Measurements from ENCODE around the gene SRSF8.
"Not testable (repeated sequence)": the region's sequence is repeated elsewhere in the genome, so short reads cannot be mapped to it uniquely, and the experiment has no call there.

The SRSF8 gene

DNA sequence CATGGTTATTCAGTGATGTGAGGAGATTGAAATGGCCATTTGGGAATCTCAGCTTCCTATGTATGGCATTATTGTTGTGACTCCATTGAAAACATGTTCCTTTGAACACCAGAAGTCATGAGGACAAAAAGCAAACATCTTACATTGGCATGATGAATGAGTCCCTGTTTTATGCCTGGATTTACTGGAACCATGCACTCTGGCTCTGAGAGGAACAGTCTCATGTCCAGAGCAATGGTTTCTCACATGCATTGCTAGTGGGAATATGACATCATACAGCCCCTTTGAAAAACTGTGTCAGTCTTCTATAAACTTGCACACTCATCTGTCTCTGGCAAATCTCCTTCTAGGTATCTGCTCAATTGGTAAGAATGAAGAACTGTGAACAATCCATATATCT, 20.9 kb upstream of the SRSF8 start:
- TF ChIP-seq TAF1 (IDR thresholded peaks at IDR 0.05; ENCODE audit: low read depth, low read length) = no peak
- no peak for TF ChIP-seq PAX5 (IDR thresholded peaks at IDR 0.05; ENCODE audit: insufficient read depth, low read length, severe bottlenecking)
- no peak for TF ChIP-seq SPI1 (IDR thresholded peaks at IDR 0.05; ENCODE audit: low read depth, low read length)
- TF ChIP-seq POLR2A (IDR thresholded peaks at IDR 0.05; ENCODE audit: low read depth, low read length) = no peak
- no peak for TF ChIP-seq POU2F2 (IDR thresholded peaks at IDR 0.05; ENCODE audit: low read depth, low read length)
- TF ChIP-seq POLR2AphosphoS5 (IDR thresholded peaks at IDR 0.05; ENCODE audit: low read depth, low read length) = no peak
- DNase-seq (ENCODE audit: insufficient read length, low spot score) (no peak), FAIRE-seq (no peak)

DNA sequence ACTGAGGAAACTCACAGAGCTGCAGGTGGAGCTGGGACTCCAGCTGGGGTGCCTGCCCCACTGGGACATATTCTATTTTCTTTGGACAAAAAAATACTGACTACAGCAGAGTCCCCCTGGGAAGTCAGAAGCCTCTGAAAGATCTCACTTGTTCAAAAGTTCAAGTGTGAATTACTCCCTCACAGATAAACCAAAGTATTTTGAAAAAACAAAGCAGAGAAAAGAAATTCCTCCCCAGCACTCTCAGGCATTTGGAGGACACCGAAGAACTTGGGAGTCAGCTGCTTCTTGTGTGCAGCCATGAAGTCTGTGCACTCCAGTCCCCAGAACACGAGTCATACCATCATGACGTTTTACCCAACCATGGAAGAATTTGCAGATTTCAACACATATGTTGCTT, 17.6 kb upstream of the SRSF8 start, which contains the start of gene KDM4F:
KDM4F (plus strand) TSS at position 301 of the 400 bp plus-strand sequence.
- FAIRE-seq = peak; percentile 79
- DNase-seq (ENCODE audit: insufficient read length, low spot score) = not testable (repeated sequence)

DNA sequence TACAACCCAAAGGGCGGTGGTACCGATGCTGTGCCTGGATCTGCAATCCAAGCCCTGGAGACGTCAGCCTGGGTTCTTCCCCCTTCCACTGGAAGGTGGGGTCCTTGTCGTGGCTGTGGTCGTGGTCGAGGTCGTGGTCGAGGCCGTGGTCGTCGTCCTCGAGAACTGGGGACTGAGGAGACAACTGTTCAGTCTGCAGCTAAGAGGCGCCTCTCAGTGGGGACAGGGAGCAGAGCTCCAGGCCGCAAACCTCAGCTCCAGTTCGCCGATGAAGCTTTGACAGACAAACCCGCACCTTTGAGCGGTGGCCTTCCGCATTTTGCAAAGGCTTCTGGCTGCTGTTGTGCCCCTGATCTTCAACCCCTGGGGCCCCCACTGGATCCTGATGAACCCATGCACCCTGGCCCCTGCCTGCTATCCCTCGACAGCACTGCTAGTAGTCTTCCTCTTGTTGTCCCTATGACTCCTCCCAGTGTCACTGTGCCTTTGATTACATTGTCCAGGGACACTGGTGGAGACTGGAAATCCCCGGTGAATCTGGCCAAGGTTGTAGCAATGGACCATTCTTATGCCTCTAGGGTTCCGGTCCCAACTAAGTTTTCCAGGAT, 16.0 kb upstream of the SRSF8 start:
- DNase-seq (ENCODE audit: insufficient read length, low spot score) (no peak), FAIRE-seq (no peak)
- TF ChIP-seq TAF1 (IDR thresholded peaks at IDR 0.05; ENCODE audit: low read depth, low read length) = no peak
- no peak for TF ChIP-seq POLR2A (IDR thresholded peaks at IDR 0.05; ENCODE audit: low read depth, low read length)
- no peak for TF ChIP-seq POU2F2 (IDR thresholded peaks at IDR 0.05; ENCODE audit: low read depth, low read length)
- no peak for TF ChIP-seq POLR2AphosphoS5 (IDR thresholded peaks at IDR 0.05; ENCODE audit: low read depth, low read length)
- TF ChIP-seq SPI1 (IDR thresholded peaks at IDR 0.05; ENCODE audit: low read depth, low read length) = no peak
- no peak for TF ChIP-seq PAX5 (IDR thresholded peaks at IDR 0.05; ENCODE audit: insufficient read depth, low read length, severe bottlenecking)

DNA sequence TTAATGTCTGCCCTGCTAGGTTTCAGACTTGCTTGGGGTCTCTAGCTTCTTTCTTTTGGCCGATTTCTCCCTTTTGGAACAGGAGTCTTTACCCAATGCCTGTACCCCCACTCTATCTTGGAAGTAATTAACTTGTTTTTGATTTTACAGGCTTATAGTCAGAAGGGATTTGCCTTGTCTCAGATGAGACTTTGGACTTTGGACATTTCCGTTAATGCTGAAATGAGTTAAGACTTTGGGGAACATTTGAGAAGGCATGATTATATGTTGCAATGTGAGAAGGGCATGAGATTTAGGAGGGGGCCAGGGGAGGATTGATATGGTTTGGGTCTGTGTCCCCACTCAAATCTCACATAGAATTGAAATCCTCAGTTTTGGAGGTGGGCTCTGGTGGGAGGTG, 12.4 kb upstream of the SRSF8 start:
- no peak for FAIRE-seq
- DNase-seq (ENCODE audit: insufficient read length, low spot score) = no peak
- no peak for TF ChIP-seq SPI1 (IDR thresholded peaks at IDR 0.05; ENCODE audit: low read depth, low read length)

DNA sequence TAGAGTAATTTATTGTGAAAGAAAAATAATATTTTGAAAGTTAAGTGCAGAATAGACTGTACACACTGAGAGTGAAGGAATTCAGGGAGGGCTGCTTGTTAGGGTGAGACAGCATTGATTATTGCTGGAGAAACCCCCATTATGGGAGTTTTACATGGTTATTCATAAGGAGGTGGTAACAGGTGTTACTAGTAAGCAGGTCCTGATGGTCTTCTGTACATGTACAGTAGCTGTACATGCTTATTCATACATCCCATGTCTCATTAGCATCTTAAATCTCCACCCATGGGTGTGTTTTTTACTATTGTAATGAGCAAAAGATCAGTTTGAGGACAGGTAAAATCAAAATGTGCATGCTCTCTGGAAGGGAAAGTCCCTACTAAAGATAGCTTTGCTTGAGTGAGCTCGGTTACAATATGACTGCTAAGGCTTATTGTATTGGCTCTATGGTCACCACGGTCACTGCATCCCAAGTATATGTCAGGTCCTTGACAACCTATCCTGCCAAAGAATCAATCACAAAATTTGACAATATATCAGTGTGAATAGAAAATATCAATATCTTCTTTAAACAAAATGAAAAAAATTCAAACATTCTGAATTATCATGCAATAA, 11.3 kb upstream of the SRSF8 start:
- FAIRE-seq = peak; percentile 87
- DNase-seq (ENCODE audit: insufficient read length, low spot score) = no peak
- no peak for TF ChIP-seq POLR2AphosphoS5 (IDR thresholded peaks at IDR 0.05; ENCODE audit: low read depth, low read length)
- peak; percentile 42 for TF ChIP-seq PAX5 (IDR thresholded peaks at IDR 0.05; ENCODE audit: insufficient read depth, low read length, severe bottlenecking)

- DNase-seq (ENCODE audit: insufficient read length, low spot score) = no peak
- FAIRE-seq = no peak
- no peak for TF ChIP-seq POLR2A (IDR thresholded peaks at IDR 0.05; ENCODE audit: low read depth, low read length)
Observed at GRCh38 chr11:95057959-95058358, 8.8 kb upstream of the SRSF8 start.

DNA sequence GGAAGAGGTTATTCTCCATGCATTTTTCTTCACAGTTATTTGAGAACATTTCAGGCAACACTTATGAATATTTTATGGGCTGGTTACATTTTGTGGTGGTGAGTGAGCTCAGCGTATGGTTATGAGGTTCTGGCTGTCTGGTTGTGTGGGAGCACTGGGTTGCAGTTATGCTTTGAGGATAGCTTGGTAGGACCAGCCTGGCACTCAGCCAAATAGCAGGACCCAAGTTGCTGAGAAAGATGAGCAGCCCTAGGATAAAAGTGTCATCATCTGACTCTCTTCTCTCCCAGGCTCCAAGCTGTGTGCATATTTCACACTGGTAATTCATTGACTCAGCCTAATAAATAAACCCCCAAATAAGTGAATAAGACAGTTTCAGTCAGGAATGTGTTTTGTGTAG, 8.1 kb upstream of the SRSF8 start:
- no peak for DNase-seq (ENCODE audit: insufficient read length, low spot score)
- no peak for FAIRE-seq
- no peak for TF ChIP-seq PAX5 (IDR thresholded peaks at IDR 0.05; ENCODE audit: insufficient read depth, low read length, severe bottlenecking)
- no peak for TF ChIP-seq POU2F2 (IDR thresholded peaks at IDR 0.05; ENCODE audit: low read depth, low read length)
- TF ChIP-seq SPI1 (IDR thresholded peaks at IDR 0.05; ENCODE audit: low read depth, low read length) = no peak
- no peak for TF ChIP-seq POLR2AphosphoS5 (IDR thresholded peaks at IDR 0.05; ENCODE audit: low read depth, low read length)
- TF ChIP-seq POLR2A (IDR thresholded peaks at IDR 0.05; ENCODE audit: low read depth, low read length) = no peak
- no peak for TF ChIP-seq TAF1 (IDR thresholded peaks at IDR 0.05; ENCODE audit: low read depth, low read length)

DNA sequence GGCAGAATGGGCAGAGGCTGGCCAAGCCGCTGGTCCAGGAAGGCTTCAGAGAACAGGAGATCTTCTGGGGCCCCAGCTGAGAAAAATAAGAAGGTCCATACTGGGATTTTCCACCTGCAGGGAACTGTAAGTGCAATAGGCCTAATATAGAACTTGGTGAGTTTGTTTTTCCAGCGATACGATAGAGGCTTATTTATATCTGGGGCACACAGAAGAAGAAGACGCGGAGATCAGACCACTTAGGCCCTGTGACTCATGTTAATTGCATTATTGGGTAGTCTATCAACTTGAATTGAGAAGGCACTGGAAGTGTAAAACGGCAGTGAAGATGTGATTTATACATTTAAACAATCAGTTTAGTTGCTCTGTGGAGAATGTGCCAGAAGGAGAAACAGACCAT, 7.7 kb upstream of the SRSF8 start:
- DNase-seq (ENCODE audit: insufficient read length, low spot score) (no peak), FAIRE-seq (no peak)
- TF ChIP-seq TAF1 (IDR thresholded peaks at IDR 0.05; ENCODE audit: low read depth, low read length) (no peak), POLR2AphosphoS5 (IDR thresholded peaks at IDR 0.05; ENCODE audit: low read depth, low read length) (no peak), PAX5 (IDR thresholded peaks at IDR 0.05; ENCODE audit: insufficient read depth, low read length, severe bottlenecking) (no peak), POU2F2 (IDR thresholded peaks at IDR 0.05; ENCODE audit: low read depth, low read length) (no peak), SPI1 (IDR thresholded peaks at IDR 0.05; ENCODE audit: low read depth, low read length) (no peak), POLR2A (IDR thresholded peaks at IDR 0.05; ENCODE audit: low read depth, low read length) (no peak)

- DNase-seq (ENCODE audit: insufficient read length, low spot score) (no peak), FAIRE-seq (no peak)
- TF ChIP-seq SPI1 (IDR thresholded peaks at IDR 0.05; ENCODE audit: low read depth, low read length) (no peak), POLR2AphosphoS5 (IDR thresholded peaks at IDR 0.05; ENCODE audit: low read depth, low read length) (no peak), POU2F2 (IDR thresholded peaks at IDR 0.05; ENCODE audit: low read depth, low read length) (no peak), TAF1 (IDR thresholded peaks at IDR 0.05; ENCODE audit: low read depth, low read length) (no peak), POLR2A (IDR thresholded peaks at IDR 0.05; ENCODE audit: low read depth, low read length) (no peak), PAX5 (IDR thresholded peaks at IDR 0.05; ENCODE audit: insufficient read depth, low read length, severe bottlenecking) (no peak)
Observed at GRCh38 chr11:95065336-95065735, 1.4 kb upstream of the SRSF8 start.

DNA sequence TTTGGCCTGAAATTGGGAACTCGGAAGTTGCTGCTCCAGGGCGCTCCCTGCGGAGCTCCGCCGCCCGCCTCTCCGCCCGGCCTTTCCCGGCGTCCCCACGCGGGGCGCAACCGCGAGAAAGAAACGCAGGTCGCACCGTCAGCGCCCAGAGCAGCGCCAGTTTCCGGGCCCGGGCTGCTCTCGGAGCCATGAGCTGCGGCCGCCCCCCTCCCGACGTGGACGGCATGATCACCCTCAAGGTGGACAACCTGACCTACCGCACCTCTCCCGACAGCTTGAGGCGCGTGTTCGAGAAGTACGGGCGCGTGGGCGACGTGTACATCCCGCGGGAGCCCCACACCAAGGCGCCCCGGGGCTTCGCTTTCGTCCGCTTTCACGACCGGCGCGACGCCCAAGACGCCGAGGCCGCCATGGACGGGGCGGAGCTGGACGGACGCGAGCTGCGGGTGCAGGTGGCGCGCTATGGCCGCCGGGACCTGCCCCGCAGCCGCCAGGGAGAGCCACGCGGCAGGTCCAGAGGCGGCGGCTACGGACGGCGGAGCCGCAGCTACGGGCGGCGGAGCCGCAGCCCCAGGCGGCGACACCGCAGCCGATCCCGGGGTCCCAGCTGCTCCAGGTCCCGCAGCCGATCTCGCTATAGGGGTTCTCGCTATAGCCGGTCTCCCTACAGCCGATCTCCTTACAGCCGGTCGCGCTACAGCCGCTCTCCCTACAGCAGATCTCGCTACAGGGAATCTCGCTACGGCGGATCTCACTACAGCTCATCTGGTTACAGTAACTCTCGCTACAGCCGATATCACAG, 521 bp downstream of the SRSF8 start:
- DNase-seq (ENCODE audit: insufficient read length, low spot score) (peak; percentile 30), FAIRE-seq (peak; percentile 90)
- TF ChIP-seq TAF1 (IDR thresholded peaks at IDR 0.05; ENCODE audit: low read depth, low read length) (no peak; the same call in 1 of the 2 replicates), POLR2A (IDR thresholded peaks at IDR 0.05; ENCODE audit: low read depth, low read length) (peak; percentile 62; the same call in 1 of the 2 replicates)

Data from GM12891 (cell line).